GM18499 (cell line): ENCODE data around the gene PLEK2.
"Not testable (repeated sequence)": the region's sequence is repeated elsewhere in the genome, so short reads cannot be mapped to it uniquely, and the experiment has no call there.

Experiments
- ATAC-seq: cut with Tn5 transposase; IDR thresholded peaks from one replicate; pipeline ENCODE4 v1.9.1; 2021; ENCODE audit warnings: moderate number of reproducible peaks; ENCODE audit not compliant: insufficient read depth, unreplicated experiment

The PLEK2 gene

DNA sequence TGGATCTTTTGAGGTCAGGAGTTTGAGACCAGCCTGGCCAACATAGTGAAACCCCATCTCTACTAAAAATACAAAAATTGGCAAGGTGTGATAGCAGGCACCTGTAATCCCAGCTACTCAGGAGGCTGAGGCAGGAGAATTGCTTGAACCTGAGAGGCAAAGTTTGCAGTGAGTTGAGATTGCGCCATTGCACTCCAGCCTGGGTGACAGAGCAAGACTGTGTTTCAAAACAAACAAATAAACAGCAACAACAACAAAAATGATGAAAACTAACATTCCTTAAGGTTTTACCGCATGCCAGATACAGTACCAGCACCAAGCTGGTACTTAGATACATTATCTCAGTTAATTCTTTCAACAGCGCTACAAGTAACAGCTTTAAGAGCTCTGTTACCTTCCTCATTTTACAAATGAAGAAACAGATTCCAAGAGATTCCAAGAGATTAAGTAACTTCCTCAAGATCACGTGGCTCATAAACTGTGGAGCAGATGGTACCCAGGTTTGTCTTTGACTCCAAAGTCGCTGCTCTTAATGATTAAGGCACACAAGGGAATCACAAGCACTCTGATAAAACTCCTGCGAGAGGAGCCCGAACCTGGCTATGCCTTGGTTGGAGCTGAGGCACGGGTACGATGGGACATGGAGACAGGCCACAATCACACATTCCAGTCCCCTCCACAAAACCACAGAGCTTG lies 17.7 kb upstream of the PLEK2 start:
- ATAC-seq = no peak

DNA sequence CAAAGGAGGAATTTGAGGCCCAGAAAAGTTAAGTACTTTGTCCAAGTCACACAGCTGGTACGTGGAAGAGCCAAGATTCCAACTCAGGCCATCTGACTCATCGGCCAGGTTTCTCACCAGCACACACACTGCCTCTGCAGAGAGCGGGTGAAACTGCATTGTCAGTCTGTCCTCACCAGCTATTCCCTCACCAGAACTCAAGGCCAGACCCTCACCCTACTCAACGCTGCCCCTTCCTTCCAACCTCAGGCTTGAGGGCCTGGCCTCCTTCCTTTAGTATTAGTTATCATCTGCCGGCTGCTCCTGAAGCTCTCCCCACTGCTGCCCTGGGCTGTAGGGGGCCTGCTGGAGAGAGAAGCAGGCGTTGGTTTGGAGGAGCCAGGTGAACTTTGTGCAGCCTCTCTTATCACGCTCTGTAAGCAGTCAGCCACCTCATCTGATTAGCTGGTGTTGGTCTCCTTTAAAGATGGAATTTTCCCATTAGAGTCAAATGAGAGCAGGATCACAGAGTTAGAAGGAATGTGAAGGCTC lies 16.6 kb upstream of the PLEK2 start:
- ATAC-seq = no peak

DNA sequence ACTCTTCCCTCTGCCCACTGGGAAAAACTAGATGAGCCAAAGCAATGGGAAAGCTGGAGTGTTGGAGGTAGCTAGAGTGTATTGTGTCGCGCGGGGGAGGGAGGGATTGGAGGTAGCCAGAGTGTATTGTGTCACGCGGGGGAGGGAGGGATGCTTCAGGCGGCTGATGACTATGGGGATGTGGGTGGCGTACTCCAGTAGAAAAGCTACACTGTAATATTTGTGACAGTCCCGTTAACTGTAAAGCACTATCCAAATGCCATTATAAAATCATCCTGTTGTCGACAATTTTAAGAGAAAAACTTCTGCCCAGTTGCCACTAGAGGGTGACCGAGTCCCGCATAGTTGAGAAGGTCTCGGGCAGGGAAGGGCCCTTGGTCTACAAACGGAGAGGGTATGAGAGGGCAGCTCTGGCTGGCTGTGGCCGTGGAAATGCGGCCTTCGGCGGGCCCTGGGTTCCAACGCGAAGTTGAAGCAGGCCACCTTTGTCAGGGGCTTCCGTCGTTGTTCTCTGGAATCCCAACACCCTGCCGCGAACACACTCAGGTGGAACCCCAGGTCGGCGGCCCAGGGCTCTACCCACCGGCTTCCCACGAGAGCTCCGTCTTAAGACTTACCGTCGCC lies 15.1 kb upstream of the PLEK2 start:
- ATAC-seq = no peak

DNA sequence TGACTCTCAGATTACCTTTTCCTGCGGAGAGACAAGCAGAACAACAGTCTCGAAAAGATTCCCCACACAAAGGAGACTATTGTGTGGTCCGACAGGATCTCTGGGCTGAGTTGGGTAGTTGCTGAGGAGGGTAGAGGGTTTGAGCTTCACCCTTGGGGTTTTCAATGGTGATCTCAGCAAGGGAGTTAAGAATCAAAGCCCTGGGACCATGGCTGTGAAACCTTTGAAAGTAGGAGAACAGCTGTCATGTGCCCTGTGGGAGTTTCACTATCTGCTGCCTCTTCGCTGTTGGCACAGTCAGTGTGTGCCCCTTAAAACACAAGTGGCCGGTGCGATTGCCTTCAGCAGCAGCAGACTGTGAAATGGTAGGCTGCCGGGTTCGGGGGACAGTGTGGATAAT lies 14.2 kb upstream of the PLEK2 start:
- ATAC-seq = no peak

- ATAC-seq = no peak
Observed at GRCh38 chr14:67425608-67426007, 13.6 kb upstream of the PLEK2 start.

DNA sequence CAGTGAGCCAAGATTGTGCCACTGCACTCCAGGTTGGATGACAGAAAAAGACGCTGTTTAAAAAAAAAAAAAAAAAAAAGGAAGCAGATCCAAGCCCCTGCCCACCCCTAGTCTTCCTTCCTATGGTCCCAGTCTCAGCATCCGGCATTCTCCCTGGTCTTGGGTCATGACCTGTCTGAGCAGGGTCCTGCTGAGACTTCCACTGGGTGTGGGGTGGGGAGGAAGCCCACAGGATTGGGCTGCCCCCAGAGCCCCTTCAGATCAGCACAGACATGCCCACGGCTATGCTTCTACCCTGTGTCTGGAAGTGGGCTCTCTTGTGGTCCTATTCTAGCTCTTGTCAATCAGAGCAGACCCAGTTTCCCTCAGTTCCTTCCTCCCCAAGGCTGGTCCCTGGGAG lies 12.6 kb upstream of the PLEK2 start:
- no peak for ATAC-seq

GRCh38 chr14:67423424-67423823 lies 11.5 kb upstream of the PLEK2 start:
- no peak for ATAC-seq

GRCh38 chr14:67421356-67422224 lies 9.6 kb upstream of the PLEK2 start:
- ATAC-seq = no peak

GRCh38 chr14:67420102-67420739 lies 8.3 kb upstream of the PLEK2 start:
- no peak for ATAC-seq

DNA sequence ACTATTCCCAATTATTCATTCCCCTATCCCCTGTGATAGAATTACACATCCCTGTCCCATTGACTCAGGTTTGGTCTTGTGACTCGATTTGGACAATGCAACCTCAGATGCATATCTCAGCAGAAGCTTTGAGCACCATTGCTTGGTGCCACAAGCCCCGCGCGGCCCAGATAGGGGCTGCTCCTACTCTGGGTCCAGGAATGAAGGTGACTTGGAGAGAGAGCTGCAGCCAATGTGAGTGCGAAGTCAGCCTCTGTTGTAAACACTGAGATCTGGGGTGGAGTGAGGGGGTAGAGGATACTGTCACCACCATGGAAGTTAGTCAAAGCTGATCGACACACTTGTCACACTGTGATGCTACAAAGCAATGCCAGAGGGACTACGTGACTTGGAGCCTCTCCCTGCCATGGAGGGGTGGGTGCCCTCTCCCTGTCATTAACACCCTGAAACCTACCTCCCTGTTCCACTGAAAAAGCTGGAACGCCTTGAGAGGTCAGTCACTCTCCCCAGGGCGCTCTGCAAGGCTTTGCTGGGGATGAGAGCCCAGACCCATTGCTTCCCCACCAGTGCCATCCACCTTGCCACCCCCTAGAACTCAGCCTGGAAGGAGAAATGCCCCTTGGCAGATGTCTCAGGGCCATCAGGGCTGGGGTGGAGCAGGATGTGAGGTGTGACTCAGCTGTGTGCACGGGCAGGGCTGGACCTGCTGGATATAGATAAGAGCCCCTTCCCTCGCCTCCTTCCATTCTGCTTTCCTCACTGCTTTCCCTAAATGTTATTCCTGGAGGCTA lies 6.6 kb upstream of the PLEK2 start:
- ATAC-seq = no peak

GRCh38 chr14:67417633-67418032 lies 5.7 kb upstream of the PLEK2 start:
- ATAC-seq = no peak

DNA sequence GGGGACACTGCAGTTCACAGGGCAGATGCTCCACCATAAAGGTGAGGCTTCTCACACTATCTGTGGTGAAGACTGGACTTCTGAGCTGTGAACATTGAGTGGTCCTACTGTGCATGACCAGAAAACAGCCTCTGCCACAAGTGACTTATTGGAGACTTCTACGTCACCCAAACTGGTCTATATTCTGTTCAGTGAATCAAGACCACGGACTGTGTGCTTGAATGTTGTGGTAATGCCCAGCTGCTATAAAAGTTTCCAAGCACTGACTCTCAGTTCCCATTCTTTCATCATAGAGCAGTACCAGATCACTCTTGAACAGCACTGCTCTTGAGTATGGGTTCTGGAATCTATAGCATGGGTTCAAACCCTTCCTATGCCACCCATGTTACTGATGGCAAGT lies 4.8 kb upstream of the PLEK2 start:
- no peak for ATAC-seq

- no peak for ATAC-seq
Observed at GRCh38 chr14:67416085-67416484, 4.1 kb upstream of the PLEK2 start.

- not testable (repeated sequence) for ATAC-seq
Observed at GRCh38 chr14:67415610-67416009, 3.6 kb upstream of the PLEK2 start.

DNA sequence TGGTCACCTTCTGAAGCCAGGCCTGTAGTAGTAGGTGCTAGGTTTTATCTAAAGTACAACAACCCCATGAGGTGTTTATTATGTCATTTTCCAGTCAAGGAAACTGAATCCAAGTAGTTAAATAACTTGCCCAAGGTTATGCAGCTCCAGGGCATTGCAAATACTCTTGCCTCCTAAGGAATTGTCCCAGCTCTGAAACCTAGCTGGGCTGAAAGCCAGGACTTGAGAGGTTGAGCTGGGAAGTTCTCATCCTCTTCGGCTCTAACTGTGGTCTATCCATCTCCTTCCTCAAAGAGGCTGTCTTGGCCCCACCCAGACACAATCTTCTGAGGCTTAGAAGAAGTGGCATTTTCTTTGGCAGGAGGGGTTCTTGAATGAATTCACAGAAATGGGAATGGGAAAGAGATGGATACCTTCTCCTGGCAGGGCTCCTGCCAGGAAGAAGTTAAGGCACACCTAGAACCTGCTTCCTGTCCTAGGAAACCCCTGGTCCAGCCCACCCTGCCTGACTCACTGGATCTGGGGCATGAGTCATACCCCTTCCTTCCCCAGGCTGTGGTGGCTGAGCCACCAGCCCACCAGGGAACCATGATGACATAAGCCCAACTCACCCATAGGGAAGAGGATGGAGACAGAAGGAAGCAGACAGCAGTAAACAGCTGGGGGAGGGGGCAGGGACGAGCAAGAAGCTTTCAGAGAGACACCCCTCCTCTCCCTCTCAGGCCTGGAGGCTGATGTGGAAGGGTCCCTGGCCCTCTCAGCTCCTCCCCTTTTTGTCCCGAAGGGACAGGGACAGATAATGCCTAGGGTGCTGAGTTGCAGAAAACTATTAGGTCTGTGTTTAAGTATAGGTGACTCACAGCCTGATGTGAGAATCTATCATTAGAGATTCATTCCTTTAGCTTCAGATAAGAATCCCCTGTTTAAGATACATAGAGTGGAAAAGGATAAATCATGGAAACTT lies 2.1 kb upstream of the PLEK2 start:
- no peak for ATAC-seq

DNA sequence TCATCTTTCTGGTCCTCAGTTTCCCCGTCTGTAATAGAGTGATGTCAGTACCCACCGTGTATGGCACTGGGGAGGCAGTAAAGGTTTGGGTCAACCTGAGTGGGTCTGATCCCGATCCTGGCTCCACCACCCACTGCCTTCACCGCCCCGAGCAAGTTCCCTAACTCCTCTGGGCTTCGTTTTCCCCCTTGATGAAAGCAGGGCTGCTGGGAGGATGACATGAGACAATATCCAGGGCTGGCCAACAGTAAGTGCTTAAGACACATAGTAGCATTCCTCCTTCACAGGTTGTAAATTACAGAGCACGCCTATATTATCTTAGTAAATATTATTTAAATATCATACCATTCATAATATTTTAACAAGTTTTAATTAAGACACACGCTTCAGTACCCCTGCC lies 595 bp downstream of the PLEK2 start:
- ATAC-seq = no peak

- no peak for ATAC-seq
Observed at GRCh38 chr14:67410313-67410712, 1.7 kb downstream of the PLEK2 start.

DNA sequence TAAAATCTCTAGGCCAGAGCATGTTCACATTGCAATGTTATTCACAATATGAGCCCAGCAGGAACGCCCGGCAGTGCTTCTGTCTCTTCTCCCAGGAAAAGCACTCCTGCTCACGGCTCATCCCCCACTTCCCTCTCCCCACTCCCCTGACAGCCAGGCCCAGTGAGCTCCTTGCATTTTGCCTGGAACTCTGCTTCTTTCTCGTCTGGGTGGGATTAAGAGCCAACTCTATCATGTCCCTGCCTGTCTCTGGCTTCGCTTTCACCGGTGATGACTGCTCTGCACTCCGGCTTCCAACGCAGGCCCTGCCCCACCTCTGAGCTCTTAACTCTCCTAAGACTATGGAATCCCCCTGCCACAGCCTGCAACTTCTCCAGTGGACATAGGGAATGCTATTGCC lies 2.5 kb downstream of the PLEK2 start:
- no peak for ATAC-seq
